Regular cardiac myocyte (primary cell): ENCODE results near the gene TXNDC9. TPM values are rescaled to one million over a fixed set of nuclear protein-coding genes. Genes with fewer than 3 reads are reported as not detected.

Source experiments
- total RNA-seq: library from RNA; depleted of rRNA; stranded (reverse); fragments of >200 nt; gene quantifications from 2 replicates; pipeline ENCODE4 v1.2.3, GENCODE V29; 2014

The TXNDC9 gene
- total RNA-seq = 62.0 and 89.9 TPM in 2 replicates

DNA sequence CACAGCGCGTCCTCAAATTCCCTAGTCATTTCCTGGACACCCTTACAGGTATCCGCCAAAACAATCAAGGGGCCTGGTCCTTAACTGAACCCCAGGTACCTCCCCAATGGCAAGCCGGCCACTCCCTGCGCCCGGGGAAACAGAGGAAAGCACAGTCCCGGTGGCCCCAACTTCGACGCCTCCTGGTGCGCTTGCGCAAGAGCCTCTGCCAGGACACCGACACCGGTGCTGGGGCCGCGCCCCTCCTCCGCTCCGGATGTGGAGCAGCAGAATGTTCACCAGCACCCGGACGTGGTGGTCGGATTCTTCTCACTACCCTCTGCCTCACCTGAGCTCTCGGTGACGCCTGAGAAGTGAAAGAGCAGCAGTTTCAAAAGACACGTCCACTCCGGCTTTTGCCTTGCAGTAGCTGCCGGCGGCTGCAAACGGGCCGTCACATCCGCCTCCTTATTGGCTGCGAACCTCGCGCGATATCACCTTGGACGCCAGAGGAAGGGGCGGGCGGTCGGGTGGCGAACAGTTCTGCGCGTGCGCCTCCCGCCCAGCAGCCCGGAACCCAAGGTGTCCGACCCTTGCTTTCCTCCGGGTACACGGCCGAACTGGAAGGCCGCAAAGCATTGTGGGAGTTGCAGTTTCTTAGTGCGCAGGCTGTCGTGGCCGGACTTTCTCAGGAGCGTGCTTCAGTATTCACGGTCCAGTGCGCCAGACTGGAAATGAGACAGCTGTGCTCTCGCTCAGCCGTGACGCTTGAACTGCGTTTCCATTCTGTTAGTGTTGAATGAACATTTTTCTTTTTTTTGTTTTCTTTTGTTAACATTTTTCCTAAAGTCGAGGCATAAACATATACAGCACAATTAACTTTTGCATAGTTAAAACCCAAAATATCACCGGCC is at the start of gene TXNDC9:
TXNDC9 (minus strand) TSS at position 423 of the 893 bp plus-strand sequence. CDS start 3,123 bp downstream, outside the sequence.

GRCh38 chr2:99337113-99338028 is 1.2 kb upstream of the TXNDC9 start, which contains the start of gene EIF5B:
Gene EIF5B (plus strand): TSS chr2:99337389. CDS start chr2:99337555, 166 bp downstream.

DNA sequence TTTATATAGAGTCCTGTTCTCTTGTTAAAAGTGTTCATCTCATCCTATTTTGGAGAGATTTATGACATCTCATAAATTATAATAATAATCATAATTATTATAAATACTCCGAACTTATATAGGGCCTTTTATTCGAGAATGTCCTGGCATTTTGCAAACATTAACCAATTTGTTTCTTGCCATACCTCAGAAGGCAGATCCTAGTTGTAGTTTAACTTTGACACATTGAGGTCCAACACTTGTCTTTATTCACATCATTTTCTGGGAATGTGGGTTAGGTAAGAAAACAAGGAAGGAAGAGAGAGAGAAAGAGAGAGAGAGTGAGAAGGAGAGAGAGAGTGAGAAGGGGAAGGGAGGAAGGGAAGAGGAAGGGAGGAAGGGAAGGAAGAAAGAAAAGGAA is 35.0 kb downstream of the TXNDC9 start, which contains the start of gene LYG1:
LYG1 (minus strand) TSS at position 101 of the 400 bp plus-strand sequence. CDS start 5,527 bp downstream, outside the sequence.

Other genes with a start within 250 kb of the TXNDC9 start
- 0.19 and 0.28 TPM in 2 replicates for gene C2orf15, start 194.6 kb downstream of the TXNDC9 start, total RNA-seq
- 0.96 and 5.1 TPM in 2 replicates for gene TSGA10, start 181.4 kb downstream of the TXNDC9 start, total RNA-seq
- 5.4 and 7.9 TPM in 2 replicates for gene LIPT1, start 181.4 kb downstream of the TXNDC9 start, total RNA-seq
- gene MITD1, start 155.3 kb downstream of the TXNDC9 start, total RNA-seq = 18.8 and 19.4 TPM in 2 replicates
- gene MRPL30, start 155.1 kb downstream of the TXNDC9 start, total RNA-seq = 32.4 TPM in 2 replicates
- not detected in 2 replicates for gene LYG2, start 80.7 kb downstream of the TXNDC9 start, total RNA-seq
- gene LYG1, start 35.1 kb downstream of the TXNDC9 start, total RNA-seq = 0.19 and 0.85 TPM in 2 replicates
- 22.4 and 25.7 TPM in 2 replicates for gene EIF5B, start 1.1 kb upstream of the TXNDC9 start, total RNA-seq
- 24.2 and 31.9 TPM in 2 replicates for gene REV1, start 153.7 kb upstream of the TXNDC9 start, total RNA-seq